ENCODE data around the gene RASSF7.

Gene RASSF7

GRCh38 chr11:553083-553987 is 7.4 kb upstream of the RASSF7 start:
- DNase-seq: no peak

- no peak for DNase-seq
These were observed 6.8 kb upstream of the RASSF7 start for GRCh38 chr11:553988-554340.

- peak; percentile 12 for DNase-seq
These were observed 6.1 kb upstream of the RASSF7 start for GRCh38 chr11:554428-555226.

- no peak for DNase-seq
These were observed 5.5 kb upstream of the RASSF7 start for GRCh38 chr11:555227-555779.

GRCh38 chr11:555780-556661 is 4.7 kb upstream of the RASSF7 start:
- no peak for DNase-seq

GRCh38 chr11:556662-557256 is 4.0 kb upstream of the RASSF7 start:
- no peak for DNase-seq

GRCh38 chr11:557328-558132 is 3.2 kb upstream of the RASSF7 start:
- no peak for DNase-seq

GRCh38 chr11:558503-558902 is 2.3 kb upstream of the RASSF7 start:
- no peak for DNase-seq

GRCh38 chr11:559020-559620 is 1.6 kb upstream of the RASSF7 start:
- no peak for DNase-seq

- no peak for DNase-seq
These were observed 962 bp upstream of the RASSF7 start for GRCh38 chr11:559712-560304.

GRCh38 chr11:561148-562003 is 606 bp downstream of the RASSF7 start:
- no peak for DNase-seq

- DNase-seq: no peak
These were observed 1.4 kb downstream of the RASSF7 start for GRCh38 chr11:562046-562645.

- no peak for DNase-seq
These were observed 2.5 kb downstream of the RASSF7 start for GRCh38 chr11:563066-563811.

GRCh38 chr11:563812-564578 is 3.2 kb downstream of the RASSF7 start:
- DNase-seq: no peak

GRCh38 chr11:565921-566509 is 5.2 kb downstream of the RASSF7 start:
- DNase-seq: no peak

- DNase-seq: no peak
These were observed 6.3 kb downstream of the RASSF7 start for GRCh38 chr11:567011-567628.

Measured in SHP77 treated with DMSO at 0.1 percent for 48 hours (cell line).